ENCODE results near the gene FBRSL1. TPM values are rescaled to one million over a fixed set of nuclear protein-coding genes. Genes with fewer than 3 reads are reported as not detected.
"Not testable (repeated sequence)": the region's sequence is repeated elsewhere in the genome, so short reads cannot be mapped to it uniquely, and the experiment has no call there.

The FBRSL1 gene
- total RNA-seq, 8 experiments from 2014 or later, result 7.1 to 31.6 (median 11.1) TPM

- WGBS, 10 experiments, result 43 to 97% (median 75%) methylated on average over 3 to 12 of the region's 13 CpGs; no CpG with 5 or more reads in 1 of the 10 experiments
- H3K4me3 ChIP-seq, result no peak overlapping the region
- ATAC-seq (replicated peaks in 6 of 8), result no peak
- H3K27ac ChIP-seq, result no peak overlapping the region
- peaks cover 10 to 11% of the 10 kb centered on the region in 2 donors for H3K4me1 ChIP-seq (replicated peaks in 1 of 2)
- in situ Hi-C loops (cut with MboI; ENCODE audit: low pct_unique_long_range_greater_than_20kb in 2 of 9, low sequenced_read_pairs in 9 of 9, unreplicated experiment in 9 of 9), result no loop called here
Observed at GRCh38 chr12:132467511-132467910, 22.4 kb upstream of the FBRSL1 start.

GRCh38 chr12:132469423-132469822 is 20.5 kb upstream of the FBRSL1 start:
- Histone ChIP-seq H3K27ac (no peak overlapping the region), H3K4me3 (no peak overlapping the region), H3K4me1 (replicated peaks in 1 of 2) (peaks cover 11 to 13% of the 10 kb centered on the region in 2 donors)
- in situ Hi-C loops (cut with MboI; ENCODE audit: low pct_unique_long_range_greater_than_20kb in 2 of 9, low sequenced_read_pairs in 9 of 9, unreplicated experiment in 9 of 9), result no loop called here
- 0 to 72% (median 37%) methylated on average over 1 to 6 of the region's 9 CpGs; no CpG with 5 or more reads in 5 of the 10 experiments for WGBS, 10 experiments
- ATAC-seq (replicated peaks in 6 of 8), result no peak

GRCh38 chr12:132470397-132470796 is 19.6 kb upstream of the FBRSL1 start:
- ATAC-seq (replicated peaks in 6 of 8), result no peak
- in situ Hi-C loops (cut with MboI; ENCODE audit: low pct_unique_long_range_greater_than_20kb in 2 of 9, low sequenced_read_pairs in 9 of 9, unreplicated experiment in 9 of 9), result no loop called here
- Histone ChIP-seq H3K4me1 (replicated peaks in 1 of 2) (peaks cover 4 to 8% of the 10 kb centered on the region in 2 donors), H3K27ac (no peak overlapping the region), H3K4me3 (no peak overlapping the region)
- WGBS, 10 experiments, result no CpG with 5 or more reads among the region's 3 CpGs

- Histone ChIP-seq H3K27ac (no peak overlapping the region), H3K4me1 (replicated peaks in 1 of 2) (peaks cover 0 to 2% of the 10 kb centered on the region in 2 donors), H3K4me3 (no peak overlapping the region)
- in situ Hi-C loops (cut with MboI; ENCODE audit: low pct_unique_long_range_greater_than_20kb in 2 of 9, low sequenced_read_pairs in 9 of 9, unreplicated experiment in 9 of 9), result no loop called here
- ATAC-seq (replicated peaks in 6 of 8), result no peak
- 42 to 100% (median 76%) methylated on average over 2 to 14 of the region's 18 CpGs; no CpG with 5 or more reads in 1 of the 10 experiments for WGBS, 10 experiments
Observed at GRCh38 chr12:132471011-132471857, 18.7 kb upstream of the FBRSL1 start.

GRCh38 chr12:132471858-132472255 is 18.1 kb upstream of the FBRSL1 start:
- peaks cover 0 to 2% of the 10 kb centered on the region in 2 donors for H3K4me1 ChIP-seq (replicated peaks in 1 of 2)
- 80 to 100% (median 100%) methylated on average over 1 to 11 of the region's 16 CpGs; no CpG with 5 or more reads in 5 of the 10 experiments for WGBS, 10 experiments
- in situ Hi-C loops (cut with MboI; ENCODE audit: low pct_unique_long_range_greater_than_20kb in 2 of 9, low sequenced_read_pairs in 9 of 9, unreplicated experiment in 9 of 9), result no loop called here
- H3K4me3 ChIP-seq, result no peak overlapping the region
- no peak overlapping the region for H3K27ac ChIP-seq
- no peak for ATAC-seq (replicated peaks in 6 of 8)

GRCh38 chr12:132472386-132472785 is 17.6 kb upstream of the FBRSL1 start:
- Histone ChIP-seq H3K4me1 (replicated peaks in 1 of 2) (peaks cover 0 to 2% of the 10 kb centered on the region in 2 donors), H3K27ac (no peak overlapping the region), H3K4me3 (no peak overlapping the region)
- in situ Hi-C loops (cut with MboI; ENCODE audit: low pct_unique_long_range_greater_than_20kb in 2 of 9, low sequenced_read_pairs in 9 of 9, unreplicated experiment in 9 of 9), result no loop called here
- no peak for ATAC-seq (replicated peaks in 6 of 8)
- WGBS, 10 experiments, result 7 to 80% (median 46%) methylated on average over 1 to 5 of the region's 15 CpGs; no CpG with 5 or more reads in 6 of the 10 experiments

GRCh38 chr12:132474237-132474741 is 15.7 kb upstream of the FBRSL1 start:
- WGBS, 10 experiments, result 50 to 91% (median 89%) methylated on average over 4 to 8 of the region's 35 CpGs; no CpG with 5 or more reads in 7 of the 10 experiments
- H3K4me1 ChIP-seq (replicated peaks in 1 of 2), result peaks cover 0 to 2% of the 10 kb centered on the region in 2 donors
- H3K4me3 ChIP-seq, result peak overlapping the region in 3 of 5 donors; percentile 14 to 39 (median 23)
- in situ Hi-C loops (cut with MboI; ENCODE audit: low pct_unique_long_range_greater_than_20kb in 2 of 9, low sequenced_read_pairs in 9 of 9, unreplicated experiment in 9 of 9), result no loop called here
- H3K27ac ChIP-seq, result peak overlapping the region in 1 of 2 donors; percentile 21
- ATAC-seq (replicated peaks in 6 of 8), result peak in 3 of 8 experiments; percentile 39 to 53 (median 44)

- H3K4me3 ChIP-seq; H3K4me1 ChIP-seq (replicated peaks in 1 of 2); in situ Hi-C loops (cut with MboI; ENCODE audit: low pct_unique_long_range_greater_than_20kb in 2 of 9, low sequenced_read_pairs in 9 of 9, unreplicated experiment in 9 of 9); H3K27ac ChIP-seq; ATAC-seq (replicated peaks in 6 of 8): not testable (repeated sequence)
- no CpG with 5 or more reads among the region's 56 CpGs for WGBS, 10 experiments
Observed at GRCh38 chr12:132474799-132475303, 15.1 kb upstream of the FBRSL1 start.

- H3K4me1 ChIP-seq (replicated peaks in 1 of 2), result peaks cover 8% of the 10 kb centered on the region in 2 donors
- H3K27ac ChIP-seq, result no peak overlapping the region
- in situ Hi-C loops (cut with MboI; ENCODE audit: low pct_unique_long_range_greater_than_20kb in 2 of 9, low sequenced_read_pairs in 9 of 9, unreplicated experiment in 9 of 9), result no loop called here
- H3K4me3 ChIP-seq, result no peak overlapping the region
- peak in 2 of 8 experiments; percentile 39 to 41 for ATAC-seq (replicated peaks in 6 of 8)
- WGBS, 10 experiments, result 80 to 100% (median 90%) methylated on average over 1 to 4 of the region's 47 CpGs; no CpG with 5 or more reads in 7 of the 10 experiments
Observed at GRCh38 chr12:132475304-132476037, 14.5 kb upstream of the FBRSL1 start.

- 76 to 100% (median 89%) methylated on average over 1 to 9 of the region's 26 CpGs; no CpG with 5 or more reads in 5 of the 10 experiments for WGBS, 10 experiments
Observed at GRCh38 chr12:132476038-132476414, 13.9 kb upstream of the FBRSL1 start.

GRCh38 chr12:132476421-132476820 is 13.5 kb upstream of the FBRSL1 start:
- ATAC-seq (replicated peaks in 6 of 8), result no peak
- whole genome bisulfite sequencing, 10 experiments, result 84 to 86% methylated on average over 1 to 7 of the region's 18 CpGs; no CpG with 5 or more reads in 8 of the 10 experiments
- Histone ChIP-seq H3K4me3 (no peak overlapping the region), H3K4me1 (replicated peaks in 1 of 2) (peaks cover 11 to 17% of the 10 kb centered on the region in 2 donors), H3K27ac (no peak overlapping the region)
- in situ Hi-C loops (cut with MboI; ENCODE audit: low pct_unique_long_range_greater_than_20kb in 2 of 9, low sequenced_read_pairs in 9 of 9, unreplicated experiment in 9 of 9), result no loop called here

More at GRCh38 chr12:132476038-132476414, 13.9 kb upstream of the FBRSL1 start:
- H3K4me1 ChIP-seq (replicated peaks in 1 of 2), result peaks cover 11 to 13% of the 10 kb centered on the region in 2 donors
- in situ Hi-C loops (cut with MboI; ENCODE audit: low pct_unique_long_range_greater_than_20kb in 2 of 9, low sequenced_read_pairs in 9 of 9, unreplicated experiment in 9 of 9), result no loop called here
- ATAC-seq (replicated peaks in 6 of 8), result no peak
- H3K27ac ChIP-seq, result no peak overlapping the region
- no peak overlapping the region for H3K4me3 ChIP-seq

GRCh38 chr12:132477017-132477702 is 12.8 kb upstream of the FBRSL1 start:
- in situ Hi-C loops (cut with MboI; ENCODE audit: low pct_unique_long_range_greater_than_20kb in 2 of 9, low sequenced_read_pairs in 9 of 9, unreplicated experiment in 9 of 9), result no loop called here
- peak in 1 of 8 experiments; percentile 51 for ATAC-seq (replicated peaks in 6 of 8)
- WGBS, 10 experiments, result no CpG with 5 or more reads among the region's 14 CpGs
- Histone ChIP-seq H3K4me1 (replicated peaks in 1 of 2) (peaks cover 11 to 17% of the 10 kb centered on the region in 2 donors), H3K4me3 (no peak overlapping the region), H3K27ac (no peak overlapping the region)

Measured in motor neuron (in vitro differentiated cells).